H1 (cell line): ENCODE results near the gene BAZ2A. TPM values are rescaled to one million over a fixed set of nuclear protein-coding genes. Genes with fewer than 3 reads are reported as not detected.

Source experiments
- CTCF ChIA-PET: fragments of 300-600 bp; sonication (Branson Sonifier 250); formaldehyde crosslinking; loops from one replicate; lab custom pipeline; 2021; ENCODE audit not compliant: partially characterized antibody; lab: Charles Lee
- POLR2A ChIA-PET: fragments of 300-600 bp; sonication (Branson Sonifier 250); formaldehyde crosslinking; loops from one replicate; lab custom pipeline; 2021; ENCODE audit warnings: inconsistent platforms; ENCODE audit not compliant: partially characterized antibody; lab: Charles Lee
- DNase-seq, 2 experiments: peaks; one replicate each; pipeline versions ENCODE4 v3.0.0 to v3.0.0-alpha.2; 2010 to 2022; ENCODE audit warnings: low spot score in 2 of 2, low read depth in 1 of 2, mixed read lengths in 1 of 2
- FAIRE-seq: peaks from 2 replicates; lab custom pipeline; 2011; peaks lifted over from hg19 to GRCh38; lab: Jason Lieb, UNC
- H2AFZ ChIP-seq: 2 replicates; pipeline ENCODE4 v1.8.1; 2012; ENCODE audit warnings: low read length, inconsistent platforms
- H2AK5ac ChIP-seq: 2 replicates; pipeline ENCODE4 v1.6.1; 2013; ENCODE audit warnings: low read depth, low read length
- H2BK120ac ChIP-seq: replicated peaks from 2 replicates; pipeline ENCODE3; 2013; ENCODE audit warnings: low read depth, low read length, inconsistent platforms
- H2BK12ac ChIP-seq: 2 replicates; pipeline ENCODE4 v1.6.1; 2013; ENCODE audit warnings: low read depth, low read length
- H2BK15ac ChIP-seq: 2 replicates; pipeline ENCODE4 v1.6.1; 2013; ENCODE audit warnings: low read length
- H2BK20ac ChIP-seq: 2 replicates; pipeline ENCODE4 v1.6.1; 2013; ENCODE audit warnings: low read length
- H2BK5ac ChIP-seq: 2 replicates; pipeline ENCODE4 v1.6.1; 2013; ENCODE audit warnings: low read depth, low read length
- H3K14ac ChIP-seq: 2 replicates; pipeline ENCODE4 v1.6.1; 2013; ENCODE audit warnings: inconsistent platforms; ENCODE audit not compliant: insufficient read length
- H3K18ac ChIP-seq: 2 replicates; pipeline ENCODE4 v1.6.1; 2013; ENCODE audit warnings: low read length; ENCODE audit errors: extremely low read depth
- H3K23ac ChIP-seq: 2 replicates; pipeline ENCODE4 v1.6.1; 2013; ENCODE audit warnings: inconsistent platforms; ENCODE audit not compliant: insufficient read length
- H3K23me2 ChIP-seq: 2 replicates; pipeline ENCODE4 v1.6.1; 2013; ENCODE audit warnings: low read depth, low read length
- H3K27ac ChIP-seq: 2 replicates; pipeline ENCODE4 v1.6.1; 2011; ENCODE audit warnings: low read depth, low read length, inconsistent platforms
- H3K27me3 ChIP-seq, 4 experiments: replicated peaks in 1 of 4; 1 replicate in 1 of 4; 2 replicates in 3 of 4; pipeline versions ENCODE4 v1.6.1 to v1.8.1; 2011 to 2013; ENCODE audit warnings: low read length in 3 of 4, mild to moderate bottlenecking in 3 of 4, inconsistent platforms in 2 of 4, mixed read lengths in 2 of 4, moderate library complexity in 1 of 4; ENCODE audit not compliant: control insufficient read depth in 3 of 4, insufficient read depth in 3 of 4; ENCODE audit errors: extremely low read depth in 1 of 4
- H3K36me3 ChIP-seq, 4 experiments: 2 replicates each; pipeline versions ENCODE4 v1.6.1 to v1.8.1; 2011 to 2013; ENCODE audit warnings: mild to moderate bottlenecking in 4 of 4, low read length in 3 of 4, moderate library complexity in 2 of 4, control low read depth in 1 of 4, inconsistent platforms in 1 of 4; ENCODE audit not compliant: insufficient read depth in 4 of 4, control insufficient read depth in 2 of 4
- H3K4ac ChIP-seq: replicated peaks from 2 replicates; pipeline ENCODE3; 2013; ENCODE audit warnings: low read length, low read depth, mixed read lengths, inconsistent platforms; ENCODE audit not compliant: insufficient read length
- H3K4me1 ChIP-seq, 4 experiments: replicated peaks in 1 of 4; 1 replicate in 1 of 4; 2 replicates in 3 of 4; pipeline versions ENCODE4 v1.6.1 to v1.8.1; 2011 to 2013; ENCODE audit warnings: low read length in 3 of 4, inconsistent platforms in 2 of 4, mixed read lengths in 1 of 4; ENCODE audit not compliant: insufficient read depth in 4 of 4, control insufficient read depth in 3 of 4
- H3K4me2 ChIP-seq, 2 experiments: 2 replicates each; pipeline versions ENCODE4 v1.6.1 to v1.8.1; 2011 to 2013; ENCODE audit warnings: low read depth in 2 of 2, low read length in 2 of 2, control low read depth in 1 of 2, inconsistent platforms in 1 of 2, mild to moderate bottlenecking in 1 of 2; ENCODE audit not compliant: insufficient read depth in 1 of 2
- H3K4me3 ChIP-seq, 4 experiments: fragments of 200-600, 300-600 bp in 1 of 4; sonication (generic), shearing (Covaris generic), sonication (Bioruptor Twin) in 1 of 4; 2 replicates each; pipeline versions ENCODE4 v1.5.1 to v1.8.1; 2011 to 2016; ENCODE audit warnings: low read length in 4 of 4, low read depth in 3 of 4, control low read depth in 2 of 4, inconsistent platforms in 2 of 4, mild to moderate bottlenecking in 2 of 4, mixed read lengths in 1 of 4, moderate library complexity in 1 of 4; ENCODE audit not compliant: insufficient read depth in 2 of 4; ENCODE audit errors: extremely low read depth in 1 of 4
- H3K56ac ChIP-seq: replicated peaks from 2 replicates; pipeline ENCODE3; 2013; ENCODE audit warnings: low read depth, mild to moderate bottlenecking, mixed read lengths, low read length, inconsistent platforms; ENCODE audit not compliant: insufficient read length
- H3K79me1 ChIP-seq: 2 replicates; pipeline ENCODE4 v1.6.1; 2013; ENCODE audit warnings: low read depth, low read length, control low read depth
- H3K79me2 ChIP-seq, 2 experiments: 2 replicates each; pipeline versions ENCODE4 v1.6.1 to v1.8.1; 2012 to 2013; ENCODE audit warnings: low read length in 2 of 2, mild to moderate bottlenecking in 2 of 2, inconsistent platforms in 1 of 2; ENCODE audit not compliant: insufficient read depth in 2 of 2, control insufficient read depth in 1 of 2
- H3K9ac ChIP-seq, 4 experiments: replicated peaks in 1 of 4; 1 replicate in 1 of 4; 2 replicates in 3 of 4; pipeline versions ENCODE4 v1.6.1 to v1.8.1; 2011 to 2013; ENCODE audit warnings: low read depth in 3 of 4, low read length in 3 of 4, control low read depth in 2 of 4, mild to moderate bottlenecking in 2 of 4, moderate library complexity in 2 of 4, inconsistent platforms in 1 of 4; ENCODE audit errors: extremely low read depth in 1 of 4
- H3K9me3 ChIP-seq, 2 experiments: 2 replicates each; pipeline versions ENCODE4 v1.6.1 to v1.8.1; 2012 to 2013; ENCODE audit warnings: mild to moderate bottlenecking in 2 of 2, moderate library complexity in 2 of 2, control low read depth in 1 of 2, inconsistent platforms in 1 of 2, low read depth in 1 of 2, low read length in 1 of 2, mixed read lengths in 1 of 2; ENCODE audit not compliant: insufficient read depth in 2 of 2
- H4K20me1 ChIP-seq, 2 experiments: replicated peaks in 1 of 2; 2 replicates each; pipeline versions ENCODE3 to v1.8.1; 2011 to 2013; ENCODE audit warnings: inconsistent platforms in 2 of 2, low read length in 2 of 2, mild to moderate bottlenecking in 1 of 2; ENCODE audit not compliant: insufficient read depth in 2 of 2, control insufficient read depth in 1 of 2
- H4K5ac ChIP-seq: 2 replicates; pipeline ENCODE4 v1.6.1; 2013; ENCODE audit warnings: low read length, low read depth, mixed read lengths, inconsistent platforms; ENCODE audit not compliant: insufficient read length
- H4K8ac ChIP-seq: 2 replicates; pipeline ENCODE4 v1.8.0; 2013; ENCODE audit warnings: mild to moderate bottlenecking, moderate library complexity, low read length, inconsistent platforms; ENCODE audit not compliant: insufficient read depth; ENCODE audit errors: extremely low read depth
- H4K91ac ChIP-seq: replicated peaks from 2 replicates; pipeline ENCODE3; 2013; ENCODE audit warnings: low read length, mixed read lengths, inconsistent platforms; ENCODE audit not compliant: insufficient read length
- BACH1 ChIP-seq: IDR thresholded peaks from 2 replicates; pipeline ENCODE4 v1.6.1; 2012; ENCODE audit warnings: low read length, improper control_type of control experiment
- CBX8 ChIP-seq: fragments of 300-800, 300-1000 bp; sonication (generic); IDR thresholded peaks from 2 replicates; pipeline ENCODE4 v1.7.1; 2016; ENCODE audit warnings: low read depth, low read length, borderline replicate concordance
- EP300 ChIP-seq, 2 experiments: IDR thresholded peaks; 1 replicate in 1 of 2; 2 replicates in 1 of 2; pipeline ENCODE4 v1.6.1; 2011 to 2012; ENCODE audit warnings: low read depth in 2 of 2, low read length in 2 of 2, mild to moderate bottlenecking in 2 of 2, borderline replicate concordance in 1 of 2, inconsistent platforms in 1 of 2, moderate library complexity in 1 of 2
- HDAC6 ChIP-seq: IDR thresholded peaks from one replicate; pipeline ENCODE4 v1.7.1; 2012; ENCODE audit warnings: low read depth, mild to moderate bottlenecking, inconsistent platforms, low read length, moderate library complexity
- PHF8 ChIP-seq: fragments of 200-600 bp; sonication (generic); conservative IDR thresholded peaks from 2 replicates; pipeline ENCODE4 v1.7.1; 2012; ENCODE audit warnings: low read depth, mild to moderate bottlenecking, inconsistent platforms, low read length, moderate library complexity
- RNF2 ChIP-seq: fragments of 200-900, 300-1000 bp; sonication (generic); IDR thresholded peaks from 2 replicates; pipeline ENCODE4 v1.7.1; 2016; ENCODE audit warnings: borderline replicate concordance, low read depth, mild to moderate bottlenecking, antibody characterized with exemption, low read length; ENCODE audit not compliant: poor library complexity, severe bottlenecking; ENCODE audit errors: missing control alignments
- SIN3A ChIP-seq, 2 experiments: IDR thresholded peaks in 1 of 2; conservative IDR thresholded peaks in 1 of 2; 2 replicates each; pipeline ENCODE4 v1.6.1; 2011 to 2012; ENCODE audit warnings: low read length in 2 of 2, improper control_type of control experiment in 1 of 2, low read depth in 1 of 2, mild to moderate bottlenecking in 1 of 2
- TEAD4 ChIP-seq: IDR thresholded peaks from 2 replicates; pipeline ENCODE4 v1.6.1; 2012; ENCODE audit warnings: low read depth, low read length, inconsistent platforms, mixed read lengths
- whole genome bisulfite sequencing, 2 experiments: shearing (Covaris generic) in 1 of 2; methylation state at CpG; one replicate each; pipeline versions ENCODE4 v1.1.6 to v1.1.7; 2013 to 2015; ENCODE audit warnings: low lambda C conversion rate in 2 of 2, mixed read lengths in 2 of 2, inconsistent platforms in 1 of 2, low coverage in 1 of 2, missing lambda C conversion rate in 1 of 2; ENCODE audit not compliant: insufficient replicate concordance in 2 of 2, insufficient coverage in 1 of 2, insufficient read length in 1 of 2; ENCODE audit errors: extremely low coverage in 1 of 2, missing lambda C conversion rate in 1 of 2; 5-methylcytosine and 5-hydroxymethylcytosine counted together
- polyA plus RNA-seq, 7 experiments: library from polyadenylated mRNA; depleted of rRNA in 3 of 7; stranded (reverse) in 5 of 7; unstranded in 2 of 7; fragments of >200 nt in 5 of 7; fragments of 200-250 nt in 2 of 7; gene quantifications; 1 replicate in 5 of 7; 2 replicates in 1 of 7; 4 replicates in 1 of 7; pipeline versions ENCODE4 v1.2.1 to v1.2.3, GENCODE V29; 2011 to 2013; ENCODE audit warnings: missing spikeins in 2 of 7, mixed read lengths in 2 of 7
- total RNA-seq: library from RNA; stranded (reverse); fragmentation: NEBNext Ultra II Directional; extraction: Animal tissue kit (Norgen Biotek cat#: 25700); gene quantifications from 2 replicates; pipeline ENCODE4 v1.2.1, GENCODE V29; 2021
- TF ChIP-seq, protein P1 (sequence below): IDR thresholded peaks from 2 replicates; pipeline ENCODE4 v1.6.1; 2012; ENCODE audit warnings: inconsistent platforms

BAZ2A gene
- total and polyA plus RNA-seq, 2 of the 8 experiments (the other 6 are each of a cell fraction or from before 2014, with no cell fraction given) = 52.0 to 110 TPM

DNA sequence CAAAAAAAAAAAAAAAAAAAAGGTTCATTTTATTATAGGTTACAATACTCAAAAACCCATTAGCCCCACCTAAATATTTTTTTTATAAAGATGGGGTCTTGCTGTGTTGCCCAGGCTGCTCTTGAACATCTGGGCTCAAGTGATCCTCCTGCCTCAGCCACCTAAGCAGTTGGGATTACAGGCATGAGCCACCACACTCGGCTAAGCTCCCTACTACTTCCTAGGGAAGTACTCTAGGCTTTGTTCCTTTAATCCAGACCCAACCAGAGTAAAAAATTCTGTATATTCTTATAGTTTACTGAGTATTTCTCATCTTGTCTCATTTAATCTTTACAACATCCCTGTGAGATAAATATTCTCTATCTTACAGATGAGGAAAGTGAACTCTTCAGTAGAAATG, 57.8 kb downstream of the BAZ2A start:
- Histone ChIP-seq H4K8ac (no peak overlapping the region), H2BK15ac (no peak overlapping the region), H2BK12ac (no peak overlapping the region), H3K18ac (no peak overlapping the region), H2AK5ac (no peak overlapping the region), H3K9ac (no peak overlapping the region), H3K79me1 (no peaks in the 10 kb centered on the region), H3K4me3 (no peak overlapping the region), H3K23ac (no peak overlapping the region), H2AFZ (no peak overlapping the region), H3K56ac (no peak overlapping the region), H2BK20ac (no peak overlapping the region), H3K27me3 (no peaks in the 10 kb centered on the region), H3K14ac (no peak overlapping the region), H4K5ac (no peak overlapping the region), H2BK5ac (no peak overlapping the region), H3K79me2 (no peaks in the 10 kb centered on the region), H4K91ac (no peak overlapping the region), H3K4ac (no peak overlapping the region), H3K4me2 (no peak overlapping the region), H3K27ac (no peak overlapping the region), H2BK120ac (no peak overlapping the region), H4K20me1 (no peaks in the 10 kb centered on the region), H3K23me2 (no peaks in the 10 kb centered on the region), H3K9me3 (no peaks in the 10 kb centered on the region), H3K36me3 (peaks cover 0 to 2% (median 0%) of the 10 kb centered on the region in 4 experiments; a peak in 1 of 8 replicates), H3K4me1 (no peaks in the 10 kb centered on the region)
- ChIA-PET CTCF (interaction anchor here (0.6 to 13.2 kb wide), 12 partner anchors 8 to 600 kb away, joined by 3 to 220 read pairs (median 4); partner anchors contain the start of gene RBMS2), POLR2A (no interaction called here)
- TF ChIP-seq HDAC6 (no peak), CBX8 (no peak), EP300 (IDR thresholded peaks at IDR 0.05; ENCODE audit: borderline replicate concordance in 1 of 2, low read depth in 2 of 2, low read length in 2 of 2) (no peak), RNF2 (no peak), PHF8 (no peak), TEAD4 (no peak), SIN3A (conservative IDR thresholded peaks at IDR 0.05 in 1 of 2, IDR thresholded peaks at IDR 0.05 in 1 of 2; ENCODE audit: low read depth in 1 of 2, low read length in 2 of 2) (no peak), BACH1 (no peak)
- TF ChIP-seq, protein P1, sequence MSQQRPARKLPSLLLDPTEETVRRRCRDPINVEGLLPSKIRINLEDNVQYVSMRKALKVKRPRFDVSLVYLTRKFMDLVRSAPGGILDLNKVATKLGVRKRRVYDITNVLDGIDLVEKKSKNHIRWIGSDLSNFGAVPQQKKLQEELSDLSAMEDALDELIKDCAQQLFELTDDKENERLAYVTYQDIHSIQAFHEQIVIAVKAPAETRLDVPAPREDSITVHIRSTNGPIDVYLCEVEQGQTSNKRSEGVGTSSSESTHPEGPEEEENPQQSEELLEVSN = no peak
- DNase-seq = no peak
- FAIRE-seq = no peak
- WGBS, 2 experiments = 100% methylated on average over 1 of the region's 1 CpG; no CpG with 5 or more reads in 1 of the 2 experiments
